NCI-H2081 treated with DMSO at 0.1 percent for 48 hours (cell line): ENCODE results near the gene SLC6A9.

Experiments used
- DNase-seq: peaks from one replicate; lab custom pipeline; 2025; lab: John Stamatoyannopoulos, UW

Gene SLC6A9

DNA sequence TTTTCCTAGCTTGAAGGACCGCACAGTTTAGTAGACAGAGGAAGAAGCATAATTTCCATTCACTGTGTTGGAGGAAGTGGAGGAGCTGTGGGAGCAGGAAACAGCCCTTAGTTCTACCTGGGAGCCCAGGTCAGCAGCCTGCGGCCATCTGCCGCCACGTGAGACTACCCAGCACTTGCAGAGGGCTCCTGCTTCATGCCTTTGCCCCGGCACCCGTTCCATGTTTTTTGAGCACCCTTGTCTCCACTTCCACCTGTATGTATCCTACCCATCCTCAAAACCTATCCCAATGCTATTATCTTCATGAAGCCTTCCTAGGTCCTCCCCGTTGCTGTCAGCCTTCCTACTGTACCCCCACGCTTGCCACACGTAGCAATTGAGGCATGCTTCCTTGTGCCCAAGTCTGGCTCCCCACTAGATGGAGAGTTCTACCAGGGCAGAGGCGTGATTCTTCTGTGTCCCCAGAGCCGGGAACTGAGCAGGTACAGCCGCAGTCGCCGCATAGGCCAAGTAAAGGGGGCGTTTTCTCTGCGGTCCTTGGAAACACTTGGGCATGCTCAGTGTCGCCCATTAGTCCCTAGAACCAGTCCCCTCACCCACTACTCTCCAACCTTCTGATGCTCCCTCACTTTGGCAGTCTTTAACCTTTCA lies 1.9 kb downstream of the SLC6A9 start:
- no peak for DNase-seq

DNA sequence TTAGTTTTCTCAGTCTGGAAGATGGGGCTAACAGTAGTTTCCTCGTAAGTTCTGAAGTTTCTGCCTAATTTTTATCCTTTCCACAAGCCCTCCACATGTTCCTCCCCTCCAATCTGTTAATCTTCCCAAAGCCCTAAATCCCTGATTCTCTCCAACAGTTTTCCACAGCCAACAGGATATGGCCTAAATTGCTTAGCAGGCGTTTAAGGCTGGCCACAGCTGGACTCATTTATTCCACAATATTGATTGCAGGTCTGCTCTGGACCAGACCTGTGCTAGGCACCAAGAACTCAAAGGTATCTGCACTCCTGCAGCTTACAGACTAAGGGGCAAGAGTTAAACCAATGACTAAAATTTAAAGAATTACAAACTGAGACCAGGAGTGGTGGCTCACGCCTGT lies 3.9 kb downstream of the SLC6A9 start:
- no peak for DNase-seq

DNA sequence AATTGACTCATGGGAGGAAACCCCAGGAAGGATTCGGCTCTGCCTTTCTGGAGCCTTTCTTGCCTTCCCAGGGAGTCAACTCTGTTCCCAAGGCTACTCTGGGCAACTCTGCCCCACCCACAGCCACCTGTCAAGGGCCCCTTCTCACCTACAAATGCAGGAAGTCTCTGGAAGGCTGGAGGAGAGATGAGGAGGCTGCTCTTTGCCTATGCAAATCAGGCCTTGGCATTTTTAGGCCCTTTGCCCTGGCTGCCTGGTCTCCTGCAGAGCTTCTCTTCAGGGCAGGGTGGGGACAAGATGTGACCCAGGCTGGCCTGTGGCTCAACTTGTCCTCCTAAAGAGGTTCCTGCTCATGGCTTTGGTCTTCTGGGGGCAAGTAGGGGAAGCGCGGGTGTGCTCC lies 5.4 kb downstream of the SLC6A9 start:
- DNase-seq, result no peak

DNA sequence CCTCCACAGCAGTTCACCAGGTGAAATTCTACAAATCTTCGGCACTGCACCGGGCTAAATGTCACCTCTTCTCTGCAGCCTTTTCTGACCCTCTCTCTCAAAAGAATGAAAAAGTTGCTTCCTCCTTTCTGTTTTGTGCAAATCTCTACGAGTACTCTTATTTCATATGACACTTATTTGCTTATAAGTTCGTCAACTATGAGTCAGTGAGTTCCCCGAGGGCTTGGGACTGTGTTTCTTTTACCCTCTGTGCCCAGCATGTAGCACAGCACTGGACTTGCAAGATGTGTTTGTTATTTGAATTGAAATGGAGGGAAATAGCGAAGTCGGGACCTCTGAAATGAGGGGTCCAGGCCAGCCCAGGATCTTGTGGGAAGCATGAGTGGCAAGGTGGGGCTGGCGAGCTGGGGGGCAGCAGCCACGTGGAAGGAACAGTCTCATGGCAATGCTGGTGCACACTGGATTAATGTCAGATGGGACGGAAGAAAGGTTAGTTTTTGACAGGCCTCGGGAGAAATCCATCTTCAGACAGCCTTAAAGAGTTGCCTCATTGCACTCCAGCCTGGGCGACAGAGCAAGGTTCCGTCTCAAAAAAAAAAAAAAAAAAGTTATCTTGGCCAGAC lies 6.2 kb downstream of the SLC6A9 start:
- no peak for DNase-seq

DNA sequence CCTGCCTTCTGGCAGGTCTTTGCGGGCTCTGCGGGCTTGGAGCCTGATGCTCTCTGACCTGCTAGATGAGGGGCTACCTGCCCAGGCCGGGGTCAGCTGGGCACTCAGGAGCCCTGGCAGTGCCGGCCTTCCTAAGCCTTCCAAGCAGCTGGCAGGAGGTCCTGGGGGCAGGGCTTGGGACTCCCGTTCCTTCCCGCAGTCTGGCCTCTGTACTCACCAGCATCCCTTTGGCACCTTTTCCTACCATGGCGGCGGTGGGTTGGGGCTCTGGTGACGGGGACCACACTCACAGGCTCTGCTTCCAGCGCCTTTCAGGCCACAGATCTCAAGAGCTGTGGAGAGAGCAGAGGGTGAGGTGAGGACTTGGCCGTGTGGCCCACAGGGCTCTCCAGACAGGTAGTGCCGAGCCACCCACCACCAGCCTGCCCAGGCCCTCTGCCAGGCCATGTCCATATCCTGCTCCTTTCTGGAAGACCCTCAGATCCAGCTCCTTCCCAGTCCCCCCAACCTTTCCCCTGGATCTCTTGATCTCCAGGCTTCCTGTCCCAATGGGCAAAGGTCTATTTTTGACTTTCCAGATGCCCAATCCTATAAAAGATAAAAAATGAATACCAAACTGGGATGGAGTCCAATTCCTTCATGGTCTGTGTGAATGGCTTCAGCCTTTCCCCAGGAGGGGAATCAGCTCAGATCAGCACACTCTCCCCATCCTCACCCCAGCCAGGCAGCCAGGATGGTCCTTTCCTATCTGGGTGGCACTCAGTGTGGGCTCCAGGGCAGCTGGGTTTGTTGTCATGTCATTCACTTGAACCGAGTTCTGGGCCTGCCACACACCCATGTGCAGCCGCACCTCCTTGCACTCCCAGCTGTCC lies 7.0 kb downstream of the SLC6A9 start:
- DNase-seq, result no peak

DNA sequence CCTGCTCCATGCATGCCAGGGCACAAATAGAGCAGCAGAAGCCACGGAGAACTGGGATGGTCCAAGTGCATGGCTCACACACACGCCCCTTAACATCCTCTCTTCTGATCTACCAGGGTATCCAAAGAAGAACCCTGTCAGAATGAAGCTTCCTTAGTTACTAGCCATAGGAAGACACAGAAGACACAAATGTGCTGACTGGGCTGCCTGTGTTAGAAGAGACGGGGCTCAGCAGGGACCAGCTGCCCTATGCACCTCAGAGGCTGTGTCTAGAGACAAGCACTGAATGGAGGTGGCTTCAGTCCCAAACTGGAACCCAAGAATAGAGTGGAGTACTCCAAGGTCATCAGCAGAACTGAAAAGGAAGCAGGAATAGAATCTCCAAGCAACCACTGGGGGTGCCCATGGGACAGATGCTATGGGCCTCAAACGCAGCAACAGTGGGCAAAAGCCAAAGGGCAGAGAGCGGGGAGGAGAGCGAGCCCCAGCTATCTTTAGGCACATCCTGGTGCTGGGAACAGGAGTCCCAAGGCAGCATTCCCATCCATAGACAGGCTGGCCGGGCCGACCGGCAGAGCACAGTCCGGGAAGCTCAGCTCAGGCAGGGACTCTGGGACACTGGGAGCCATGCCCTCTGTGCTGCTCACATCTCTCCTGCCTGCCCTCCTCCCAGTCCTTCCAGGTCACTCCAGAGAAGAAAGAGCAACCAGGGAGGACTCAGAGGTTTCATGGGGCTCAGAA lies 9.5 kb downstream of the SLC6A9 start:
- DNase-seq, result no peak

DNA sequence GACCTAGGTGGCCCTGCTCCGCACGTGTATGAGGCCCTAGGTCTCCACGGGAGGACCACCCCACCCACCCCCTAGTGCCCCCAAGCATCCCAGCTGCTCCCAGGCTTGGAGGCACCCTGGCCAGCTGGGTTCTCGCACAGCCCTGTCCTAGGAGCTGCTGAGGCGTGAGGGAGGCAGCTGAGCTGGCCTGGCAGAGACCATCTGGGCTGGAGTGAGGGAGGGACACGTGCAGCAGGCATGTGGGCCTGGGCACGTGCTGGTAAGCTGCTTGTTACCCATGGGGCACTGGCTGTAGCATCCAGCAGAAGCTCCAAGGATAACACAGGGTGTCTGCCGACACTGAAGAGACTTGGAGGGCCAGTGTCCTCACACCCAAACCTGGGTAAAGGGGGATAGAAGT lies 10.1 kb downstream of the SLC6A9 start:
- no peak for DNase-seq

DNA sequence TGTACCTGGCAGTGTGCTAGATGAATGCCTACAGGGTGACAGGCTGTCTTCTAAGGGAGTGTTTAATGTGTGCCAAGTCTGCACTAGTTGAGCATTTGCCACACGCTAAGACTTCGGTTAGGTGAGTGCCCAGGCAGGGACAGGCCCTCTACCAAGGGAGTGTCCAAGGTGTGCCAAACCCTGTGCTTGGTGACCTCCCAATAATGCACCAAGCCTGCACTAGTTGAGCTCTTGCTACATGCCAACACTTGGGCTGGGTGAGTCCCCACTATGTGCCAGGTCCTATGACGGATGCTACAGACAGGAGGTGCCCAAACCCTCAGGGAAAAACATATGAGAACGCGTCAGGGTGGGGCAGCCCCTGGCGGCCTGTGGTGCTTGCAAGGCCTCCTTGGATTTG lies 10.8 kb downstream of the SLC6A9 start:
- no peak for DNase-seq

DNA sequence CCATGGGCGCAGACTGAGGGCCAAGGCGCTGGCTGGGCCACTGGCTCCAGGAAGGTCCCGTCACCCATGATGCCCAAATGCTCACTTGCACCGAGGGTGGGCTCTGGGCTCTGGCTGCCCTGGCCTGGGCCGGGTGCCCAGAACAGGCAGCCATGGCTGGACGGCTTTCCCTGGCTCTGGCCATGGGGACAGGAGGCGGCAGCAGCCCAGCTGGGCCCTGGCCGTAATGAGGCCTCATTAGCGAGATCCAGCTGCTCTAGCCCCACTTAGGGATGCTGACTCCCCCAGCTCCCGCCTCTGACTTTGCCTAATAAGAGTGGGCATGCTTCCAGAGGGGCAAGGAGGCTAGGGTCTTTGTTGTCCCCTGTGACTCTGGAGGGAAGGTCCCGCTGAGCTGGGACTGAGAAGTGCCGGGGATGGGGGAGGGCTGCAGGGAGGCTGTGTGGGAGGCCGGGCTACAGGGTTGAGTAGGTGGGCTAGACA lies 11.8 kb downstream of the SLC6A9 start:
- no peak for DNase-seq

DNA sequence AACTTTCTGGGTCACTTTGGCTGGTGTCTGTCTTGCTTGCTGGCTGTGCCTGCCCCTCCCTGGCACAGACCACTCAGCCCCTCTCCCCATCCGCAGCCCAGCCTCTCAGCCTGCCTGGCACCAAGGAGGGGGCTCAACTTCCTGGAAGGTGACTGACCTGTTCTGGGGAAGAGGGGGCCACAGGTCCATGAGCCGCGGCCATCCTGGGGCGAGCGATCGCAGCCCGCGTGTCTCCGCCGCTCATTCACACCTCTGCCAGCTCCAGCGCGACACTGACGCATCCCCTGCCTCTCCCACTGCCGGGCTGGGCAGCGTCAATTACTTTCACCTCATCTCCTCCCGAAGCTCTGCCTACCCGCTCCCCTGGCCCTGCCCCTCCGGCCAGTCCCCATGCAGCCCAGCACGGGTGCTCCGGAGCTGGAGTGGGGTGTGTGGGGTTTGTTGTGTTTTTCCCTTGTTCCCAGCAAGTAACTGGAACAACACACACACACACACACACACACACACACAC lies 14.3 kb downstream of the SLC6A9 start:
- no peak for DNase-seq

DNA sequence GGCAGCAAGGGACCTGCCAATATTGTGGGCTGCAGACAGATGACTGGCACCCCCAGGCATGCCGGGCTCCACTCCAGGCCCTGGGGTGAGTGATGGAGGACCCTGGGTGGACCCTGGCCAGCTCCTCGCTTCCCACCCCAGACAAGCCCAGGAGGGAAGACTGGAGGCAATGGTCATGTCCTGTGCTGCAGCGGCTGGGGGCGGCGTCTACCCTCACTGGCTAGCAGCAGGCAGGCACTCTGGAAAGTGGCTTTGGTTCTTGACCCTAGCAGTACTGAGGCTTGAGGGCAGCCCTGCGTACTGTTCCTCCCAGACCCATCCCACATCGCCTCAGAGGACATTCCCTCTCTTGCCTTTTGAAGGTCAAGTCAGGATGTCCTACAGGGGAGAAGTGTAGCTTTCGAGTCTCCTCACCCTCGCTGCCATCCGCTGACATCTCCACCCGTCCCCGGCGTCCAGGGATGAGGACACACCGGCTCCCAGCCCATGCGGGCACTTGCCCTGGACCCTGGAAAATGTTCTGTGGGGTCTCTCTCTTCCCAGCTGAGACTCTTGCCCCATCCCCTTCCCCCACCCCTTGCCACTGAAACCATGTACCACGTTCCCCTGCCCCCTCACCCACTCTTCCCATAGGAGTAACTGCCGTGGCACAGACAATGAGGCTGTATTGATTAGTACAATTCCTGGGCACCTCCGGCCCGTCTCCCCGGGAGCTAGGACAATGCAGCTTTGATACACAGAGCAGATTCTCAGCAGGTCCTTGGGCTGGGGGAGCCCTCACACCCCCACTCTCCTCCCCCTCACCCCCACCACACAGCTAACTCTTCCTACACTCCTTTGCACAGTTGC lies 15.0 kb downstream of the SLC6A9 start:
- no peak for DNase-seq

DNA sequence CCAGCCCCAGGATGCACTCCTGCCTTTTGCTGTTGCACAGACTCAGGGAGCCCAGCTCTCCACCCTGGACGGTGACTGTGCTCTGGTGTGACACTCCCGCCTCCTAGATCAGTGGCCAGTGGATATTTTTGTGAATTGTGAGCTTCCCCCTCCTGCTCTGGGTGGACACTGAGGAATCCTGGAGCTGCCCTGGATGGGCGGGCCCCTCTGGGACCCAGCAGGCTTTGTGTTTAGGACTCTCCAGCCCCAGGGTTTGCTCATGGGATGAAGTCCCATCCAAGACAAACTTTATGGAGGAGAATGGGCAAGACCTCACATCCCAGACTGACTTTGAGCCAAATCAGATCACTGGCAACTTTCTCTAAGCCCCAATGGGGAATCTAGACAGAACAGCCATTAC lies 16.1 kb downstream of the SLC6A9 start:
- no peak for DNase-seq

DNA sequence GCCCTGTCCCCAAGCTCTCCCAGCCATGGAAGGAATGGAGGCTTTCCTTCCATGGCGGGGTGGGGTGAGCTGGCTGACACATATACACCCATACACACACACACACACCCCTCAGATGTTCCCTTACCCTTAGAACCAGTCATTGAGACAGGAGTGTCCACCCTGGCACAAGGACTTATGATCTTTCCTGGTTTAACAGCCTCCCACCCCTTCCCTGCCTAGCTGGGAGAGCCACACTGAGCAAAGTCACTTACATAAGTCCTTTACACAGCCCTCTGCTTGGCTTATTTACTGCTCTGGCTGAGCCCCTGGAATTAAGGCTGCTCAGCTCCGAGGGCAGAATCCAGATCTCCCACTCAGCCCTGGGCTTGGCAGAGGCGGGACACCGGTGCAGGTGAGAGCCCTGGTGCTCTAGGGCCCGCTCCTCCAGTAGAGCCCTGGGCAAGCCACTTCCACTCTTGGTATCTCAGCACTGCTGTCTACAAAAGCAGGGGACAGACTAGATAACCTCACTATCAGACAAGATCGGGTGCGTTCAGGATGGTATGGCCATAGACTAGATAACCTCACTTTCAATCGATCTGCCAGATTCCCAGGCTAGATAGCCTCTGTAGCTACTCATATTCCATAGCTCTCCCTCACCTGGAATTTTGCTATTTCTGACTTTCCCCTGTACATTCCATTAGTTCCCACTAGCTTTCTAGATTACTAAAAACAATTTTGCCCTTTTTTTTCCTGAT lies 16.7 kb downstream of the SLC6A9 start:
- DNase-seq, result no peak

DNA sequence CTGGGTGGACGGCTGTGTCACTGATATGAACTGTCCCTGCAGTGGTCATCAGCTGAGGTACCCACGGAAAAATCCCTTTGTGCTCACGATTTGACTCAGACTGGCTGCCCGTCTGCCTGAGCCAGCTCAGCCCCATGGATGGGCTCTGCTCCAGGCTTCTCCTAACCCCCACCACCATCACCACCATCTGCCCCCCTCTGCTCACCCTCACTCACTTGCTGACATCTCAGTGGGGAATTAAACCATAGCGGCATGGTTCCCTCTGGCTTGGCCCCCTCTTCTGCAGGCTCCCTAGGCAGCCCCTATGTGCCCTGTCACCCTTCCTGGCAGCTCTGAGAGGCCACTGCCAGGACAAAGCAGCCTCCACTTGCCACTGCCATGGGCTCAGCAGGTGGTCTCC lies 17.3 kb downstream of the SLC6A9 start:
- no peak for DNase-seq

DNA sequence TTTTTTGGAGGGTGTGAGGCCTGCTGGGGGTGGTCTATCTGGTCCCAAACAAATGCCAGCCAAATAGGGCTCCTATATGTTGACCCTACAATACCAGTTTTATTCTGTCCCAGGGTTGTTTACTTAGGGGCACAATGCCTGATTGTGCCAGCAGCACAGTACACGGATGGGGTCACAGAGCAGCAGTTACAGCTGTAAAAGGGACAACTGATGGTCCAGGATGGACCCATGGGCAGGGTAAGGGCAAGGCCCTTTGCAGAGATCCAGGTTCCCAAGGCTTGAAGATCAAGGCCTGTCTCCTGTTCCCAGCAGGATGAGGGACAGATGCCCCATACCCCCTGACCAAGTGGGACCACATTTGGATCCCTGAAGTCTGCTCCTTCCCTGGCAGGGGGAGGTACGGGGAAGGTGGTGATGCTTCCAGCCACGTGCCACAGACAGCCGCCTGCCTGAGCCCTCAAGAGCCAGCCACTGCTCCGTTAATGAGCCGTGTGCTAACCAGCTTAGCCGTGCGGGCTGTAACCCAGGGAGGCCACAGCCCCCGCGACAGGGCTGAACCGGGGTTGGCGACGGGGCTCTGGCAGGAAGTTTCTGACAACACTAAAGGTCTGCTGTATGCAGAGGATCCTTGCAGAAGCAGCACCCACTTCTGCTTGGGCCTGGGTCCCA lies 18.2 kb downstream of the SLC6A9 start:
- DNase-seq, result no peak

DNA sequence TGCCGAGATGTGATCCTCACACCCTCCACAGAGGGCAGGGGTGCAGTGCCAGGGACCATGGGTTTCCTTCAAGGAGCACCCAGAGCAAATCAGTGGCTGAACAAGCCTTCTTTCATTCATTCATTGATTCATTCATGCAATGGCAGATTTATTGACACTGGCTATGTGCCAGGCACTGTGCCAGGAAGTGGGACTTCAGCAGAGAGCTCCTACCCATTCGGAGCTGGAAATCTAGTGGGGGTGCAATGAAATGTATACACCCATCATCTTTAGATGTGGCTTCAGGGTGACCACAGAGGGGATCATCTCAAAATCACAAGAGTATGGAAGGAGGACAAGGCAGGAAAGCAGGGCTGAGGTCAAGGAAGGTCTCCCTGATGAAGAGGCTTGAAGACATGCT lies 18.9 kb downstream of the SLC6A9 start:
- DNase-seq, result no peak

DNA sequence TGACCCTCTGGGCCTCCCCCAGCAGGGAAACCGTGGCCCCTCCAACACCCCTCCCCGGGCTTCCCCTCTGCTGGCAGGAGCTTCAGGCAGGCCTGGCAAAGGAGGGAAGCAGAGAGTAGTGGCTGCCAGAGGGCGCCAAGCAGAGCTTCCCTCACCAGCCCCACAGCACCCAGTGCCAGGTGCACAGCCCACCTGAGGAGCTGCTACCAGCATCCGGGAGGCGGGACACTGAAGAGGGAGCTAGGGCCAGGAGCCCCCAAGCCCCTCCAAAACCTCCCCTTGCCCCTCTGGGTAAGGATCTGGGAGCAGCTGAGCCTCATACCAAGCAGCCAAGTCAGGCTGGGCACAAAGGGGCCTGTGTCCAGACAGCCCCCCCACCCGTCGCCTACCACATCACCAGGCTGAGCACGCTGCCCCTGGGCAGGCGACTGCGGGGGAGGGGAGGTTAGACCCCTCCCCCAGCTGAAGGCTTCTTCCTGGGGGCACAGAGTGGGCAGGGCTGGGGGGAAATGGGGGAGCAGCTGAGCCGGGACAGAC lies 20.3 kb downstream of the SLC6A9 start:
- no peak for DNase-seq

DNA sequence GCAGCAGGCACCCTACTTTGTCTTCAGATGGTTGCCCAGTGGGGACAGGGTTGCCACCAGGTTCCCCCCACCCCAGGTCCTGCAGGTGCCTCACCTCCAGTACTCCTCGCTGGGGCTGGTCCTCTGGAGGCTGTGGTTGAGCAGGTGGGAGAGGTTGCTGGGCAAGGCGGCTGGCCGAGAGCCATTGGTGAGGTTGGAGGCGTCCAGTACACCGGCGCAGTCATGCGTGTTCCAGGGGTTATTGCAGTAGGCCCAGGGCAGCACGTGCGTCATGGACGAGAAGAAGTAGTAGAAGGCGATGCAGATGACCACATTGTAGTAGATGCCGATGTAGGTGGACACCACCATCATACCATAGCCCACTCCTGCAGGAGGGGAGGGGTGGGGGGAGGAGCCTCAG lies 23.0 kb downstream of the SLC6A9 start:
- DNase-seq, result no peak

DNA sequence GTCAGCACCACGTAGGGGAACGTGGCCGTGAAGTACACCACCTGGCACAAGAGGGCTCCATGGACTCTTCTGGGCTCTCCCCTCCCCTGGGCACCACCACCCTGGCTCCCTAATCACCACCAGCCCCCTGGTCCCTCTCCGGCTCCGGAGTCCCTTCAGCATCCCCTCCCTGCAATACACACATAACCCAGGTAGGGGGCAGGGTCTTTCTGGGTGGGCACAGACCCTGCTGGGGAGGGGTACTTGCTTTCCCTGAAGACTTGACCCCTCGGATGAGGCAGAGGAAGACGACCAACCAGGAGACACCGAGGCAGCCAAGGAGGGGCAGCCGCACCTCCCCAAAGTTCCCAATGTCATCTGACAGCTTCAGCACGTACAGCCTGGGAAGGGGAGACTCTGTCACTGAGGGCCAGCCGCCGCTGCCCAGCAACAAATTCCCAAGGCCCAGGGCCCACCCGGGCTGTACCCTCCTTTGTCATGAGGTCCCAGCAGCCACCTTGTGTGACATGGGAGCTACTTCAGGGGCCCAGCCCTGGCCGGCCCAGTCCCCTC lies 28.6 kb downstream of the SLC6A9 start:
- no peak for DNase-seq
